Lower leg skin (tissue), 4 donors: Measurements from ENCODE around the gene ADGRG3. TPM values are rescaled to one million over a fixed set of nuclear protein-coding genes. Genes with fewer than 3 reads are reported as not detected.
"Not testable (repeated sequence)": the region's sequence is repeated elsewhere in the genome, so short reads cannot be mapped to it uniquely, and the experiment has no call there.

Source experiments
- DNase-seq, 2 donors: peaks; one replicate each; pipeline ENCODE4 v3.0.0-alpha.2; 2019; ENCODE audit warnings: low spot score in 2 of 2
- H3K4me3 ChIP-seq: fragments of 200-600 bp; sonication (generic); 2 replicates; pipeline ENCODE4 v1.5.1; 2017; ENCODE audit warnings: mild to moderate bottlenecking, low read depth; ENCODE audit not compliant: poor library complexity, severe bottlenecking
- POLR2A ChIP-seq, 2 donors: fragments of 450-650 bp; IDR thresholded peaks; one replicate each; pipeline ENCODE4 v1.6.1; 2016 to 2017; ENCODE audit warnings: antibody characterized with exemption in 2 of 2, mild to moderate bottlenecking in 1 of 2, moderate library complexity in 1 of 2
- WGBS, 2 donors: methylation state at CpG; one replicate each; pipeline ENCODE4 v1.1.5; 2018; 5-methylcytosine and 5-hydroxymethylcytosine counted together
- intact Hi-C: fragments of 100-400 bp; cut with DNase I; formaldehyde crosslinking; loops from one replicate; pipeline ENCODE4 v1.15.0; 2023; ENCODE audit warnings: low total_unique reads
- total RNA-seq, 4 donors: library from RNA; depleted of rRNA; stranded (reverse); fragments of >200 nt; gene quantifications; one replicate each; pipeline ENCODE4 v1.1.0, GENCODE V29; 2016
- TF ChIP-seq, protein P1 (sequence below), 3 donors: fragments of 450-650 bp; IDR thresholded peaks; one replicate each; pipeline ENCODE4 v1.5.1; 2016; ENCODE audit warnings: antibody characterized with exemption in 3 of 3, mild to moderate bottlenecking in 3 of 3, moderate library complexity in 2 of 3

The ADGRG3 gene
- total RNA-seq, 4 donors from 2014 or later: 0.25 to 7.3 (median 1.1) TPM

GRCh38 chr16:57727610-57728009 is 59.5 kb downstream of the ADGRG3 start:
- WGBS, 2 donors: 77 to 78% methylated on average over 4 of the region's 4 CpGs
- H3K4me3 ChIP-seq: no peak overlapping the region
- no peak for DNase-seq
- intact Hi-C loops: no loop called here
- TF ChIP-seq, protein P1, sequence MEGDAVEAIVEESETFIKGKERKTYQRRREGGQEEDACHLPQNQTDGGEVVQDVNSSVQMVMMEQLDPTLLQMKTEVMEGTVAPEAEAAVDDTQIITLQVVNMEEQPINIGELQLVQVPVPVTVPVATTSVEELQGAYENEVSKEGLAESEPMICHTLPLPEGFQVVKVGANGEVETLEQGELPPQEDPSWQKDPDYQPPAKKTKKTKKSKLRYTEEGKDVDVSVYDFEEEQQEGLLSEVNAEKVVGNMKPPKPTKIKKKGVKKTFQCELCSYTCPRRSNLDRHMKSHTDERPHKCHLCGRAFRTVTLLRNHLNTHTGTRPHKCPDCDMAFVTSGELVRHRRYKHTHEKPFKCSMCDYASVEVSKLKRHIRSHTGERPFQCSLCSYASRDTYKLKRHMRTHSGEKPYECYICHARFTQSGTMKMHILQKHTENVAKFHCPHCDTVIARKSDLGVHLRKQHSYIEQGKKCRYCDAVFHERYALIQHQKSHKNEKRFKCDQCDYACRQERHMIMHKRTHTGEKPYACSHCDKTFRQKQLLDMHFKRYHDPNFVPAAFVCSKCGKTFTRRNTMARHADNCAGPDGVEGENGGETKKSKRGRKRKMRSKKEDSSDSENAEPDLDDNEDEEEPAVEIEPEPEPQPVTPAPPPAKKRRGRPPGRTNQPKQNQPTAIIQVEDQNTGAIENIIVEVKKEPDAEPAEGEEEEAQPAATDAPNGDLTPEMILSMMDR (IDR thresholded peaks at IDR 0.05): no peak
- no peak for TF ChIP-seq POLR2A (IDR thresholded peaks at IDR 0.05)

- no peak for TF ChIP-seq POLR2A (IDR thresholded peaks at IDR 0.05)
- TF ChIP-seq, protein P1 (IDR thresholded peaks at IDR 0.05): no peak
- intact Hi-C loops: no loop called here
- WGBS, 2 donors: 94 to 96% methylated on average over 12 to 13 of the region's 14 CpGs
- H3K4me3 ChIP-seq: no peak overlapping the region
- DNase-seq: no peak
Measured at GRCh38 chr16:57728336-57729181, 60.5 kb downstream of the ADGRG3 start.

- TF ChIP-seq, protein P1 (IDR thresholded peaks at IDR 0.05): no peak
- no peak for TF ChIP-seq POLR2A (IDR thresholded peaks at IDR 0.05)
- intact Hi-C loops: no loop called here
- WGBS, 2 donors: 89 to 96% methylated on average over 1 of the region's 1 CpG
Measured at GRCh38 chr16:57729182-57729484, 61.0 kb downstream of the ADGRG3 start.

DNA sequence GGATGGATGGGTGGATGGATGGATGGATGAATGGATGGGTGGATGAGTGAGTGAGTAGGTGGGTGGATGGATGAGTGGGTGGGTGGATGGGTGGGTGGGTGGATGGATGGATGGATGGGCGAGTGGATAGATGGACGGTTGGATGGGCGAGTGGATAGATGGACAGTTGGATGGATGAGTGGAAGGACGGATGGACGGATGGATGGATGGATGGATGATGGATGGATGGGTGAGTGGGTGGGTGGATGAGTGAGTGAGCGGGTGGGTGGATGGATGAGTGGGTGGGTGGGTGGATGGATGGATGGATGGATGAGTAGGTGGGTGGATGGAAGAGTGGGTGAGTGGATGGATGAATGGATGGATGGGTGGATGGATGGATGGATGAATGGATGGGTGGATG is 61.7 kb downstream of the ADGRG3 start:
- 90 to 94% methylated on average over 6 of the region's 6 CpGs for WGBS, 2 donors
- DNase-seq, intact Hi-C loops, H3K4me3 ChIP-seq: not testable (repeated sequence)

More at GRCh38 chr16:57729182-57729484, 61.0 kb downstream of the ADGRG3 start:
- H3K4me3 ChIP-seq: no peak overlapping the region
- no peak for DNase-seq

- WGBS, 2 donors: 67 to 75% methylated on average over 12 to 13 of the region's 13 CpGs
- no peak for DNase-seq
- intact Hi-C loops: no loop called here
- no peak overlapping the region for H3K4me3 ChIP-seq
- TF ChIP-seq POLR2A (IDR thresholded peaks at IDR 0.05): no peak
- TF ChIP-seq, protein P1 (IDR thresholded peaks at IDR 0.05): no peak
Measured at GRCh38 chr16:57730771-57731730, 62.9 kb downstream of the ADGRG3 start.

DNA sequence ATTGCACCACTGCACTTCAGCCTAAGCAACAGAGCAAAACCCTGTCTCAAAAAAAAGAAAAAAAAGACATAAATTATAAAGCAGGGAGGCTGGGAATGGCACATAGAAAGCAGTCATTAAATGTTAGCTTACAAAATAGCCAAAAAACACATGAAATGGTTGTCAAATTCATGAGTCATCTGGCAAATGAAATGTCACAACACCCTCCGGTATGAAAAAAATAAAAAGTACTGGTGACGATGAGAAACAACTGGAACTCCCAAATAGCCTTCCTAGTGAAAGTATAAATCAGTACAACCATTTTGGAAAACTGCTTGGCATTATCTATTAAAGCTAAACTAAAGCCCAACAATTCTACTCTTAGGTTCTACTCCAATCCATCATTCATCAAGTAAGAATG is 63.9 kb downstream of the ADGRG3 start:
- intact Hi-C loops: no loop called here
- no peak overlapping the region for H3K4me3 ChIP-seq
- no peak for TF ChIP-seq POLR2A (IDR thresholded peaks at IDR 0.05)
- WGBS, 2 donors: 25 to 27% methylated on average over 2 of the region's 2 CpGs
- no peak for DNase-seq
